Measurements from ENCODE around the gene NEUROD2.

Gene NEUROD2

DNA sequence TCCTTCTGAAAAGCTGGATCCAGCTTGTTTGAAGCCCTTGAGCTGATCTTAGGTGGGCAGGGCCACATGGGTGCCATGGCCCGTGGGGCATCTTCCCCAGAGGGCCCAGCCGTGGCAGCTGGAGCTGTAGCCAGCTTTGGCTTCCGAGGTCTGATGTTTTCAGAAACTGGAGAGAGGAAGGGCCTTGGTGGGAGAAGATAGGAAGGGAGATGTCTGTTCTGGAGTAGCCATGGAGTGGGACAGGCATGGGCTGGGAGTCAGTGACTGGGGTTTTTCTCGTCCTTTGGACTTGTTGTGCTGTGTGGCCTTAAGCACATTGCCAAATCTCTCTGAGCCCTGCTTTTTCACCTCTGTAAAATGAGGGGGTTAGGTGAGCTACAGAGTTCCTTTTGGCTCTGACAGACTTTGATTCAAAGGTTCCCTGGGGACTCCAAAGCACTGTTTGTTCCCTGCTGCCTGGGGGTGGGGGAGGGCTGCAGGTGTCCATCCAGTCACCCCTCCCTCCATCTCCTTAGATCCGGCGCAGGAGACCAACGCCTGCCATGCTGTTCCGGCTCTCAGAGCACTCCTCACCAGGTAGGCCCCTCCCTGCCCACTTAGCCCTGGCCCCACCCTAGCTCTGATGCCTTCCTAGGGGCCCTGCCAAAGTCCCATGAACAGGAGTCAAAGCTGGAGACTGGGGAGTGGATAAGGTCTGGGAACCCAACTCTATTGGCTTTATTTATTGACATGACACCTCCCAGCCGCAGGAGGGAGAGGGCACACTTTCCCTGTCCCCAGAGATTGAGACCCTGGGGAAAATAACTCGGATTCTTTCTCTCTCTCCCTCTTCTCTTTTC, 21.2 kb upstream of the NEUROD2 start:
- DNase-seq (ENCODE audit: low spot score) = no peak
- TF ChIP-seq CTCF (IDR thresholded peaks at IDR 0.05; ENCODE audit: extremely low read depth, missing control alignments) = no peak

- no peak for TF ChIP-seq CTCF (IDR thresholded peaks at IDR 0.05; ENCODE audit: extremely low read depth, missing control alignments)
- no peak for DNase-seq (ENCODE audit: low spot score)
Observed at GRCh38 chr17:39627712-39628516, 20.2 kb upstream of the NEUROD2 start.

DNA sequence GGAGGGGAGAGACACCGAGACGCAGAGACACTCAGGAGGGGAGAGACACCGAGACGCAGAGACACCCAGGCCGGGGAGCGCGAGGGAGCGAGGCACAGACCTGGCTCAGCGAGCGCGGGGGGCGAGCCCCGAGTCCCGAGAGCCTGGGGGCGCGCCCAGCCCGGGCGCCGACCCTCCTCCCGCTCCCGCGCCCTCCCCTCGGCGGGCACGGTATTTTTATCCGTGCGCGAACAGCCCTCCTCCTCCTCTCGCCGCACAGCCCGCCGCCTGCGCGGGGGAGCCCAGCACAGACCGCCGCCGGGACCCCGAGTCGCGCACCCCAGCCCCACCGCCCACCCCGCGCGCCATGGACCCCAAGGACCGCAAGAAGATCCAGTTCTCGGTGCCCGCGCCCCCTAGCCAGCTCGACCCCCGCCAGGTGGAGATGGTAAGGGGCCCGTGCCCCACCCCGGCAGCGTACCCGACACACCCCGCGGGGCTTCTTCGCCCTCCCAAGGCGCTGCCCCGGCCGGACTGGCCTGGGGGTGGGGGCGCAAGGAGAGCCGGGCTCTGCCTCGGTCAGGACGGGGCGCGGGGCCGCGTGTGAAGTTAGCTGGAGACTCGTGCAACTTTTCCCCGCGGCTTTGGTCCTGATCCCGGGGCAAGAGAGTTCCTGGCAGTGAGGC, 19.5 kb upstream of the NEUROD2 start:
- TF ChIP-seq CTCF (IDR thresholded peaks at IDR 0.05; ENCODE audit: extremely low read depth, missing control alignments) = no peak
- DNase-seq (ENCODE audit: low spot score) = no peak

GRCh38 chr17:39626171-39627046, 18.7 kb upstream of the NEUROD2 start, which contains the start of gene PPP1R1B:
PPP1R1B (plus strand) TSS chr17:39626952; CDS start chr17:39627393, 441 bp downstream.
- no peak for TF ChIP-seq CTCF (IDR thresholded peaks at IDR 0.05; ENCODE audit: extremely low read depth, missing control alignments)
- DNase-seq (ENCODE audit: low spot score) = no peak

DNA sequence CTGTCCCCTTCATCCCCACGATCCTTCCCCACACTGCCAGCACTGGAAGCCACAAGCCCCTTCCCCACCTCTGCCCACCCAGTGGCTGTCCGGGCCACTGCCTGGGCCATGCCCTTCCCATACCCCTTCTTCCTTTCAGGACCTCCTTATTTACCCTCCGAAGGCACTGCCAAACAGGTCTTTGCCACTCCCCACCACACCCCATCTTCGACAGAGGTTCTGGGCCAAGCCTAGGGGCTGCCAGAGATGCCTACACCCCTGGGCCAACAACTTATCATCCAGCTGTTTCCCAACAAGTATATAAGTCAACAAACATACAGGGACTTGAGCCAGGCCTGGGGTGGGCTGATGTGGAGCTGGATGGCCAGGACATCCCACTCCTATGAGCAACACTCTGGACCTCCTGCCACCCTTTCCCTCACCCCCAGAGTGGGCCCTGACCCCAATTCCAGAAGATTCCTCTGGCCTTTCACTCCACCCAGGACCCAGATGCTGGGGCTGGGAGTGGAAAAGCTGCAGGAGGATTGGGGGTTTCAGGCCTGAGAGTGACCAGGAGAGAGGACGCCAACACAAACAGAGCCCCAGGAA, 17.6 kb upstream of the NEUROD2 start:
- no peak for TF ChIP-seq CTCF (IDR thresholded peaks at IDR 0.05; ENCODE audit: extremely low read depth, missing control alignments)

DNA sequence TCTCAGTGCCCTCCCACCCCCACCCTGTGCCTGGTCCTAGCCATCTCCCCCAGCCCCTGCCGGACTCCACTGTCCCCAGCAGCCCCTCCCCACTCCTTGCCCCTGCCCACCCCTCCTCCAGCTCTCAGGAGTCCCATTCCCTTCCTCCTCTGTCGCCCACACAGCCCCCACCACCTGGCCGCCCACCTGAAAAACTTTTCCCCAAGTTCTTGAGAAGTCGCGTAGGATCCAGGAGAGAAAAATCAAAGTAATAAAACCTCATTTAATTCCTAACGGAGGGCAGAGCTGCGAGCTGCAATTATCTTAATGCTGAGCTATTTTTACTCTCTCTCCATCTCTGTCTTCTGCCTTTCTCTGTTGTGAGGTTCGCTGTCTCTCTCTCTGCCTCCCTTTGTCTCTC, 16.6 kb upstream of the NEUROD2 start:
- no peak for DNase-seq (ENCODE audit: low spot score)
- TF ChIP-seq CTCF (IDR thresholded peaks at IDR 0.05; ENCODE audit: extremely low read depth, missing control alignments) = no peak

More for the DNA sequence above, 17.6 kb upstream of the NEUROD2 start:
- DNase-seq (ENCODE audit: low spot score) = no peak

All from GM20000 (cell line).